G401 (cell line): Measurements from ENCODE around the gene ASIC2. TPM values are rescaled to one million over a fixed set of nuclear protein-coding genes. Genes with fewer than 3 reads are reported as not detected.

Experiments
- DNase-seq: peaks from one replicate; pipeline ENCODE4 v3.0.0-alpha.2; 2015; ENCODE audit warnings: low spot score
- in situ Hi-C: cut with HindIII; loops from 2 replicates; pipeline ENCODE4 v1.10.0; 2016; ENCODE audit warnings: low sequenced_read_pairs, mixed read lengths
- total RNA-seq: library from RNA; depleted of rRNA; stranded (reverse); fragments of >200 nt; shearing (Covaris generic); gene quantifications from 2 replicates; pipeline ENCODE4 v1.2.3, GENCODE V29; 2014; rRNA removed

The ASIC2 gene
- not detected in 2 replicates for total RNA-seq

DNA sequence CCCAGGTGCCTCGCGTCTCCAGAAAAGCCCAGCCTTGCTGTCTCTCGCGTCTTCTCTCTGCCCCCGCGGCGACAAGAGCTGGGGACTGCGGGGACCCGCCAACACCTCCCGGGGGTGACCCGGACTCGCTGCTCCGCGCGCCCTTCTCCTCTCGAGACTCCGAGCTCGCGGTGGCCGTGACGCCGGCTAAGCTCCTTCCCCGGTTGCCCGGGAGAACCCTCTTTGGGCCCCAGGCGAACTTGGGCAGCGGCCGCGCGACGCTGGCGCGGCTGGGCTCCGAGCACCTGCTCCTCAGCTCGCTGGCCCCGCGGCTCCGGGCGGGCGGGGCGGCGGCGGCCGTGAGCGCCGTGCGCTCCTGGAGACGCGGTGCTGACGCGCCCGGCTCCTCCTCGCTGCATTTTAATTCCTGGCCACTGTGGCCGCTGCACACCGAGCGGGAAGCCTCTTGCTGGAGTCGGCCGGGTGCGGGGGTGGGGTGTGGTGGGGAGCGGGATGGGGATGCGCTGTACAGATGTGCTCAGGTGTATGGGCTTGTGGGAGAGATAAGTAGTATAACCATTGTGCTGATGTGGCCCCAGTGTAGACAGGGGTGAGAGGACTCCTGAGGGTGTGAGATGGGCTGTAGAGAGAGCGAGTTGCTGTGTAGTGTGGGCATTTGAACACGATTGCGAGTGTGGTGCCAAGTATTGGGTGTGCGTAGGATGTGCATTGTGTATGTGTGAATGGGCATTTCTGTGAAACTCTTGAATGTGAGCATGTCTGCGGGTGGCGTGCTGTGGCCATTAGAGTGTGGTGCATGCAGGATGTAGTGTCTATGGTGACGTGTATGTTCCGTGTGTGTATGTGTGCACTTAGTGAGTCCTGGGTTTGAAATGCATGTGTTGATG is at the start of gene ASIC2:
Gene ASIC2, minus strand, starts transcription at position 315 of the 887 bp plus-strand sequence.
- DNase-seq = peak; percentile 63
- in situ Hi-C loops = no loop called here

DNA sequence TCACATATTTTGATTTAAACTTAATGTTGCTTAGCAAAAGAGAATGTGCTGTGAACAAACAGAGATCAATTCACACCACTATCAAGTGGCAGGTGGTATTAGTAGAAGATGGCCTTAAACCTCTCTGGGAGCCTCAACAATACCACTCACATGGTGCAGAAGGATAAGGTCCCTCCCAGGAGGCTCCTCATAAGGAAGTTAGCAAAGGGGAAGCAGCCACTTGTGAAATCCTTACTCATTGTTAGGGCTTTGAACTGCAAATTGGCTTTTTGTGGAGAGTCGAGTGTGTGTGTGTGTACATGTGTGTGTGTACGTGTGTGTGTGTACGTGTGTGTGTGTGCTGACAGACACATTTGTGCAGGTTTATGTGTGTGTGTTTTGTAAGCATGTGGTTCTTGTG is 48.9 kb upstream of the ASIC2 start:
- in situ Hi-C loops = no loop called here
- DNase-seq = no peak

DNA sequence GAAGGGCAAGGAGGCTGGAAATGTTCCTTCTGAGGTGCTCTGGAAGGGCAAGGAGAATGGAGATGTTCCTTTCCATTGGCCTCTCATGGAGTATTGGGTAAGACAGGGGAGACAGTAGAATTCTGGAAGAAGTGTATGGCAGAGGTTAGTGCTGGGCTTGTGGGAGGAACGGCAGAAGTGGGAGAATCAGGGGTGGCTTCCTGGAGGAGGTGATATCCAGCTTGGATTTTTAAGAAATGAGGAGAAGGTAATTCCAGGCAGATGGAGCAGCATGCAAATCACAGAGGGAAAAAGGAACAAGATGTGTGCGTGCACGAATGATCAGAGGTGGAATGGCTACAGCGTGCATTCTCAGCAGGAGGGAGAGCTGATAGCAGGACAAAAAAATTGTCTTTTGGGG is 45.1 kb upstream of the ASIC2 start:
- no peak for DNase-seq
- in situ Hi-C loops = no loop called here

DNA sequence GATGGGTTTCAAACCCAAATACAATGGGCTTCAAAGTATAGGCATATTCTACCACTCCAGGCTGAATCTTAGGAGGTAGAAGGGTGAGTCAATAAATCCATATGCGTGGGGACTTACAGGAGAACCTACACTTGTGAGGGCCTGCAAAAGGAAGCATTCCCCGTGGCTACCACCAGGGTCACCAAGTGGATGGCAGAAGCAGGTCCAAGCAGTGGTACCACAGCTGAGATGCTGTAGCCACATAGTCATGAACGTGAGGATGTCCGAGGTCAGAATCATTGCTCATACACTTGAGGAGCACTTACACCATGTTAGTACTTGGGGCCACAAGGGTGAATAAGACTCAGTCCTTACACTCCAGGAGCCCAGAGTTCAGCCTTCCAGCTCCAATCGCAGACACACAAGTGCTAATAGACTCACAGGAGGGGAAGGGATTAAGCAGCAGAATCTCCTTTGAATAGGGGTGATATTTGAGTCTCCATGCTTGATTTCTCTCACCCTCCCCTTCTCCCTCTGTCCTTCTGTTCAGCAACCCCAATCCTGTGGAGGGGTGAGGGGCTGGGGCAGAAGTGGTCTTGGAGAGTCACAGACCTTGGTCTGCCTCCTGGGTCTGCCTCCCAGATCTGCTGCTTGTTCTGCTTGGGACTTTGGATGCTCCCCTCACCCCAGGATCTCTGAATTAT is 42.5 kb upstream of the ASIC2 start:
- in situ Hi-C loops = no loop called here
- DNase-seq = no peak

DNA sequence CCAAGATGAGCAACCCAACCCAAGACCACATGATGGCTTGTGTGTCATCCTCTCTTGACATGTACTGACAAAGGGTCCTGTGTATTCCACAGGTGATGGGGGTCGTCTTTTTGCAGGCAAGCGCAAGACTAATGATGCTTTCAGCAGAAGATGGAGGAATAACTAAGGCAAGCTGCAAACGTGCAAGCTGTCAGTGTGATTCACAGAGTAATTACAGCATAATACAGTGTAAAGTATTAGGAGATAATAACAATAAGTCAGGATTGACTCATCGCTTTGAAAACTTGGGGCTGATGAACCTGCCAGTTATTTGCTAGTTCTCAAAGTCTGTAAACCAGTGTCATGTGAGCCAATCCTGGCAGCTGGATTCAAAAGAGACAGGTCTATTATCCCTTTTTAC is 41.6 kb upstream of the ASIC2 start:
- in situ Hi-C loops = no loop called here
- DNase-seq = no peak

DNA sequence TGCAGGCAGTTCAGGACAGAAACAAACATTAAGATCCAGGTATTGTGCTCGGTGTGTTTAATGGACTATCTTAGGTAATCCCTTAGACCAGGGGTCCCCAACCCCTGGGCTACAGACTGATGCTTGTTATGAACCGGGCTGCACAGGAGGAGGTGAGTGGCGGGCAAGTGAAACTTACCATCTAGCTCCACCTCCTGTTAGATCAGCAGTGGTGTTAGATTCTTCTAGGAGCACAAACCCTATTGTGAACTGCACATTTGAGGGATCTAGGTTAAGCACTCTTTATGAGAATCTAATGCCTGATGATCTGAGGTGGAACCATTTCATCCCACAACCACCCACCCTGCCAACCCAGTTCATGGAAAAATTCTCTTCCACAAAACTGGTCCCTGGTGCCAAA is 37.8 kb upstream of the ASIC2 start:
- in situ Hi-C loops = no loop called here
- DNase-seq = no peak

DNA sequence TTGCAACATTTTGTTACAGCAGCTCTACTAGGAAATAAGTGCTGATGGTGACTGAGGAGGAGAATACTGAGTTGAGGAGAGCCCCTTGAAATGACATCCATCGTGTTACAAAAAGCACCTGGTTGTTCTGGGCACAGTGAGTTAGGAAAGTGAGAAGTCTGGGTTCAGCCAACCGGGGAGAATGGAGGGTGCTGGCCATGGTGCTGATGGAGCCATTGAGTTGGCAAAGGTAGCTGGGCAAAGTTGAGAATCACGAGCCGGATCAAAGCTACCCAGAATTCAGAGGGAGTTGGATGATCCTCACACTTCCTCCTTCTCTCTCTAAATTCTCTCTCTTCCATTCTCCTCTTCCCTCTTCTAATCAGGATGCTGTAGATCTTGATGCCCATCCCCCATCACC is 35.0 kb upstream of the ASIC2 start:
- in situ Hi-C loops = no loop called here
- DNase-seq = no peak

DNA sequence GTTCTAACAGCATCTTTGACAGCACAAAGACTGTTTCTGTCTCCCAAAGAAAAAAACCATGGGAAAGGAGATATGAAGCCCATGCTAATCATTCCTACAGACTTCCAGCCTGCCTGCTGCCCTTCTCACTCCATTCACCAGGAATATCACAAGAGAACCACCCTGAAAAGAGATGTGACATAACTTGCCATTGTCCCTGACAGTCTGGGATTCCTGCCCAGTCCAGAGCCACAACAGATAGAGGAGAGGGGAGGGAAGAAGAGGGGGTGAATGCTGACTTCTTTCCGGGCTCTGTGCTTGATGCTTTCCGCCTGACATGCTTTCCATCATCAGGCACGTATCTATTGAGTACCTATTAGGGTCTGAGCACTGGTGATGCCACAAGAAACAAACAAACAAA is 31.6 kb upstream of the ASIC2 start:
- in situ Hi-C loops = no loop called here
- DNase-seq = no peak

DNA sequence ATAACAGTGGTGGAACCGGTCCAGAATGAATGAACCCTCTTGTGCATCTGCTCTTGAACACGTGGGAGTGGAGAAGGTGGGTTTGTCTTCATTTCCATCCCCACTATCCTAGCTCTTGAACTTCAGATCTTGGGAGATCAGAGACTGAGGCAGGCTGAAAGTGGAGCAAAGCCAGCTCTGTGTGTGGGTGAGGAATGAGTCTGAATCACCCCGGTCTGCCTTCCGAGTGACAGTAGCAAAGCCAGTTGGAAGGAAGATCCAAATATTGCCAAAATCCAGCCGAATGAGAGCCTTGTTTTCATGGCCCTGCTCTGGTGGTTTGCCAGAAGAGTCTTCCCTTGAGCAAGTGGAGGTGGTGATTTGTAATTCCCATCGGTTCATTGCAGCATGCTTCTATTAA is 29.0 kb upstream of the ASIC2 start:
- DNase-seq = no peak
- in situ Hi-C loops = no loop called here

DNA sequence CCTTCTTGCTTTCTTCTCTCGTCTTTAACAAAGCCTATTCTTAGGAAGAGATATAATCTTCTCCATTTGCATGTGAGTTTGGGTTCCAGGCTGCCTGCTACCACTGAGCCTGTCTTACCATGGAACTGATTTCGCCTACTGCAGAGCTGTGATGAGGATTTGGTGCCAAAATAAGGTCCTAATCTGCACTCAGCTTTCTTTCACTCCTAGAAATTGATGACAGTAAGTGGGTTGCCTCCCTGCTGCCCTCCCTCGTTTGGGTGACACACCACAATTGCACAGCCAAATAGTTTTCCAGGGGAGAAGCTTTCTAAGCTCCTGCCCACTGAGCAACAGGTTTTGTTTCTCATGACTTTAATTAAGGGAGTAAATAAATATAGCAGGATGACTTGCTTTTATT is 25.1 kb upstream of the ASIC2 start:
- no peak for DNase-seq
- in situ Hi-C loops = no loop called here

DNA sequence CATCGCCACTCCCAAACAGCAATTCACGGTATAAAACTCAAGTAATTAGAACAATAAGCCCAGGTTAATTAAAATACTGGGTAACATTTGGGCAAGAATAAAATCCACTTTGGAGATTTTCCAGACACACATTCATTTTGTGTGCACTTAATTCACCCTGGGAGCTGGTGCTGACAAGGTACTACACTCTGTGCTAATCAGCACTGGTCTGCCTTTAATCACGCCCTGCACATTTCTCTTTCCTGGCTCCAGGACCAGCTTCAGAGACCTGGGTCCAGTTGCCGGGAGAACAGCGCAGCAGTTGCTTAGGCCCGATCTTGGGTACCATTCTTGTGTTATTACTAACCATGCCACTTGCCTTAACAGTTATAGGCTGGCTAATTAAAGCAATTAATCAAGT is 23.7 kb upstream of the ASIC2 start:
- in situ Hi-C loops = no loop called here
- DNase-seq = no peak

DNA sequence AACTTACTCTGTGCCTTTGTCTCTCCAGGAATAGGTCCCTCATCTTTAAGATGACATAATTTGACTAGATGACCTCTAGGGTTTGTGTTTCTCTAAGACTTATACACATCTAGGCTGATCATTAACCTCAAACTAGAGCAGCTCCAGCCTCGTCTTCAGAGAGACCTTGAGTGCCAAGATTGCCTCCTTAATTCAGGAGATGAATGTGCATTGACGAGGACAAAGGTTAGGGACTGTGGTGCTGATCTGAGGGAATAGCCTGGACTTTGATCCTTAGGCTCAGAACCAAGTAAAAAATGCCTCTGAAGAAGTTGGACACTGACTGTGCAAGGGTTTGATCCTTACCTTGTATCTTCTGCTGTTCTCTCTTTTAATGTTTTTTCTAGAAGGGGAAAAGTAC is 17.2 kb upstream of the ASIC2 start:
- in situ Hi-C loops = no loop called here
- no peak for DNase-seq

DNA sequence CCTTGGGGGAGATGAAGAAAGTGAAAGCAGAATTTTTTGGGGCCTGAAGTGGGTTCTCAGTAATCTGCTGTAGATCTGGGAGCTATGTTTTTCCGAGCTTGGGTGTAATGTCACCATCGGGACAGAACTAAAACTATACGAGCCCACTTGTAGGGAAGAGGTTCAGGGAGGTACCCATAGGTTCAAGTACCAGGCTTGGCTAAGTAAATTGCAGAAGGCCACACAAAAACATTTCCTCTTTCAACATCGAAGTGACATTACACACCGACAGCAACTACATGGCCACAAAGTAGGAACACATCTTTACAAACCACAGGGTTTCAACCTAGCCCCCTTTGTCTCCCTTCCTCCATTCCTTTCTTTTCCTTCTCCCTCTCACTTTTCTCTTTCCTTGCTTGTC is 10.2 kb upstream of the ASIC2 start:
- in situ Hi-C loops = no loop called here
- no peak for DNase-seq

DNA sequence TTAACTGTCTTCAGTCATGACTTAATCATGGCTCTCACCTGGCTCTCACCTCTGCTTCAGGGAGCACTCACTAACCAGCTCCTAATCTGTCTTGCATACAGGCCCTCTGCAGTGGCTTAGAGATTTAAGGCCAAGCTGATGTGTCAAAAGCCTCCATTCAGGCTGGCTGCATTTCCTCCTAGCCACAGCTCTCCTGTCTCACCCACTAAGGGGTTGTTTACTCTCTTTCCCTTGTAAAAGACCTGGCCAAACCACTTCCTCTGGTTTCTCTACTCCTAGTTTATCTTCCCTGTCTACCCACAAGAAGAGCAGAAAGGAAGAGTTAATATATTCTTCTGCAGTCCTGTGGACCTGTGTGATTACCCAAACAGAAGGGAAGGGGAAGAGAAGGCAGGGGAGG is 9.3 kb upstream of the ASIC2 start:
- in situ Hi-C loops = no loop called here
- DNase-seq = no peak

DNA sequence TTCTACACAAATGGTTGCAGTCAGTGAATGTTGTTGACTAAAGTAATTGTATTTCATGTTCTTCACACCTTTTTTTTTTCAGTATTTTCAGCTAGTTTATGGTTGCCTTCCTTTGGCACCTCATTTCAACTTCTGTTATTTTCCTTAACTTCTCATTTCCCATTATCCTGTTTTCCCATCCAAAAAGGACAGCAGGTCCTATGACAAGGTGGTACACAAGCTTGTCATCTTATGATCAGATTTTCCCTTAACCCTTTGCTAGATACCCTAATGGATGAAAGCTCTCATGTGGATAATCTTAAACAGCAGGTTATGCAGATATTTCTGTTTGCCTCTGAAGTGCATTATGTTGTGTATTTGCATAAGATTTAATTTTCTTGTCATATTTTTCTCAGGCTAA is 7.1 kb upstream of the ASIC2 start:
- in situ Hi-C loops = no loop called here
- no peak for DNase-seq

DNA sequence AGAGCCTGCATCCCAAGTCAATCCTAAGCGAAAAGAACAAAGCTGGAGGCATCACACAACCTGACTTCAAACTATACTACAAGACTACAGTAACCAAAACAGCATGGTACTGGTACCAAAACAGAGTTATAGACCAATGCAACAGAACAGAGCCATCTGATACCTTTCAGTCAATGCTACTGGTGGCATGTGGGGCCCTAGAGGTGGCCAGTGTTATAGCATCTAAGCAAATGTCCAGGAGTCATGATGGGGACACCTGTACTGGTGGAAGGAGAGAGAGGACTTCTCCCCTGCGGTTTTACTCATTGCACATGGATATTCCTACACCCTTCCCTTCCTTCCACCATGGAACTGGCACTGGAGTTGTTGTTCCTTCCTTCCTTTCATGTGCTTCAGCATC is 6.0 kb upstream of the ASIC2 start:
- DNase-seq = no peak
- in situ Hi-C loops = no loop called here

DNA sequence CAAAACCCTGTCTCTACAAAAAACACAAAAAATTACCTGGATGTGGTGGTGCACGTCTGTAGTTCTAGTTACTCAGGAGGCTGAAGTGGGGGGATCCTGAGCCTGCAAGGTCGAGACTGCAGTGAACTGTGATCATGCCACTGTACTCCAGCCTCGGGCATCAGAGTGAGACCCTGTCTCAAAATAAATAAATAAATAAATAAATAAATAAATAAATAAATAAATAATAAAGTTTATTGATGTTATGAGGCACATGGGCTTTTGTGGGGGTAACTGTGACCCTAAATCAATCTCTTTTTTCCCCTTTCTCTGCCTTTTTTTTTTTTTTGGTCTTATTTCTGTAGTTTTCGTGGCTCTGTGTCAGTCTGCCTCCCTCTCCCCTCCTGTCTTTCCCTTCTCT is 4.5 kb upstream of the ASIC2 start:
- in situ Hi-C loops = no loop called here

DNA sequence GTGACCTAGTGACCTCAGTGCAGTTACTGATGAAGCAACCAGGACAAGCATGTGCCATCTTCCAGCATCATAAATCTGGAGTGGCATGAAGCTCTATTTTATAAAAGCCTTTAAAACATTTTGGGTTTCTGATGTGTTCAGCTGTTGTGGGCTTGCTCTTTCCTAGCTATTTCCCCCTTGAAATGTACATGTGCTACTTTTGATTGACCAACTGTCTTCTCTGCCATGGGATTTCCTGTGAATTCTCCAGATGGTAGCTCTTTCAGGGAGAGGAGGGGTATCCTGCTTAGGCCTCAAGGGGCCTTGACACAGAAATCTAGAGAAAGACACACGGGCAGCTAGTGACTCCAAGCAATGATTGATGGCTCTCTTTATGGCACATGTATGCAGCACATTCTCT is 1.9 kb upstream of the ASIC2 start:
- in situ Hi-C loops = no loop called here
- DNase-seq = no peak

More for the DNA sequence above, 4.5 kb upstream of the ASIC2 start:
- no peak for DNase-seq

DNA sequence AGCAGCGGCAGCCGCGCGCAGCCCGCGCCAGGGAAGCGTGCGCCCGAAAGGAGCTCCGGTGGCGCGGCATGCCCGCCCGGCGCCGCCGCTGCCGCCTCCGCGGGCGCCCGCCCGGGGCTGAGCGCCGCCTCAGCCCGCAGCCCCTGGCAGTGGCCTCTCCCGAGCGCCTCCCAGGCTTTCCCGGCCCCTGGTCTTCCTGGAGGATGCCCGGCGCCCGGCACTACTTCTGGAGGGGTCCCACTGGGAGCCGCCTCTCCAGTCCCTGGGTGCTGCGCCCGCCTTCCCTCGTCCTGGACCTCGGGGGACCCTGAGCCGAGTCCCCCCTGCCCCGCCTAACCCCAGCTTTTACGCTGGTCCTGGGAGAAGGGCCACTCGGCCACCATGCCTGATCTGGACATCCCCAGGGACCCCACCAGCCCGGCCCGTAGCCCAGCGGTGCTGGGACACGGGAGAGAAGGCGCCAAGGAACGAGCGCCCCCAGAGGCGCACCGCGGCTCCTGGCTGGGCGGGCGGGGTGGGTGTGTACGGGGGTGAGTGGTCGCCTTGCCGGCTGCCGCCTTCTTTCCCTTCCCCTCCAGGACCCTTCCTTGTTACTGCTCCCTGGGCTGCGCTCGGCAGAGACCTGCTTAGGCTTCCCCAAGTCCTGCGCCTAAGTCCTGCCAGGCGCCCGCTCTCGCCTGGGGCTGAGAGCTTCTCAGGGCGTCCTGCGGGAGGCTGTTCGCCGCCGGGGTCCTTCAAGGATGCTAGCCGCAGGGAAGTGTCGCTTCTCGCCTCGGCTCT is 704 bp downstream of the ASIC2 start:
- in situ Hi-C loops = no loop called here
- peak; percentile 26 for DNase-seq
